H1 (cell line): ENCODE data around the gene MRPL55. TPM values are rescaled to one million over a fixed set of nuclear protein-coding genes. Genes with fewer than 3 reads are reported as not detected.
A peak's percentile ranks its signal among the peaks of the same experiment; 100 is the strongest.

ENCODE experiments used
- CTCF ChIA-PET: fragments of 300-600 bp; sonication (Branson Sonifier 250); formaldehyde crosslinking; loops from one replicate; lab custom pipeline; 2021; ENCODE audit not compliant: partially characterized antibody; lab: Charles Lee
- POLR2A ChIA-PET: fragments of 300-600 bp; sonication (Branson Sonifier 250); formaldehyde crosslinking; loops from one replicate; lab custom pipeline; 2021; ENCODE audit warnings: inconsistent platforms; ENCODE audit not compliant: partially characterized antibody; lab: Charles Lee
- DNase-seq, 2 experiments: peaks; one replicate each; pipeline versions ENCODE4 v3.0.0 to v3.0.0-alpha.2; 2010 to 2022; ENCODE audit warnings: low spot score in 2 of 2, low read depth in 1 of 2, mixed read lengths in 1 of 2
- FAIRE-seq: peaks from 2 replicates; lab custom pipeline; 2011; peaks lifted over from hg19 to GRCh38; lab: Jason Lieb, UNC
- H2AFZ ChIP-seq: 2 replicates; pipeline ENCODE4 v1.8.1; 2012; ENCODE audit warnings: low read length, inconsistent platforms
- H2AK5ac ChIP-seq: 2 replicates; pipeline ENCODE4 v1.6.1; 2013; ENCODE audit warnings: low read depth, low read length
- H2BK120ac ChIP-seq: replicated peaks from 2 replicates; pipeline ENCODE3; 2013; ENCODE audit warnings: low read depth, low read length, inconsistent platforms
- H2BK12ac ChIP-seq: 2 replicates; pipeline ENCODE4 v1.6.1; 2013; ENCODE audit warnings: low read depth, low read length
- H2BK15ac ChIP-seq: 2 replicates; pipeline ENCODE4 v1.6.1; 2013; ENCODE audit warnings: low read length
- H2BK20ac ChIP-seq: 2 replicates; pipeline ENCODE4 v1.6.1; 2013; ENCODE audit warnings: low read length
- H2BK5ac ChIP-seq: 2 replicates; pipeline ENCODE4 v1.6.1; 2013; ENCODE audit warnings: low read depth, low read length
- H3K14ac ChIP-seq: 2 replicates; pipeline ENCODE4 v1.6.1; 2013; ENCODE audit warnings: inconsistent platforms; ENCODE audit not compliant: insufficient read length
- H3K18ac ChIP-seq: 2 replicates; pipeline ENCODE4 v1.6.1; 2013; ENCODE audit warnings: low read length; ENCODE audit errors: extremely low read depth
- H3K23ac ChIP-seq: 2 replicates; pipeline ENCODE4 v1.6.1; 2013; ENCODE audit warnings: inconsistent platforms; ENCODE audit not compliant: insufficient read length
- H3K23me2 ChIP-seq: 2 replicates; pipeline ENCODE4 v1.6.1; 2013; ENCODE audit warnings: low read depth, low read length
- H3K27ac ChIP-seq: 2 replicates; pipeline ENCODE4 v1.6.1; 2011; ENCODE audit warnings: low read depth, low read length, inconsistent platforms
- H3K27me3 ChIP-seq, 4 experiments: replicated peaks in 1 of 4; 1 replicate in 1 of 4; 2 replicates in 3 of 4; pipeline versions ENCODE4 v1.6.1 to v1.8.1; 2011 to 2013; ENCODE audit warnings: low read length in 3 of 4, mild to moderate bottlenecking in 3 of 4, inconsistent platforms in 2 of 4, mixed read lengths in 2 of 4, moderate library complexity in 1 of 4; ENCODE audit not compliant: control insufficient read depth in 3 of 4, insufficient read depth in 3 of 4; ENCODE audit errors: extremely low read depth in 1 of 4
- H3K36me3 ChIP-seq, 4 experiments: 2 replicates each; pipeline versions ENCODE4 v1.6.1 to v1.8.1; 2011 to 2013; ENCODE audit warnings: mild to moderate bottlenecking in 4 of 4, low read length in 3 of 4, moderate library complexity in 2 of 4, control low read depth in 1 of 4, inconsistent platforms in 1 of 4; ENCODE audit not compliant: insufficient read depth in 4 of 4, control insufficient read depth in 2 of 4
- H3K4ac ChIP-seq: replicated peaks from 2 replicates; pipeline ENCODE3; 2013; ENCODE audit warnings: low read length, low read depth, mixed read lengths, inconsistent platforms; ENCODE audit not compliant: insufficient read length
- H3K4me1 ChIP-seq, 4 experiments: replicated peaks in 1 of 4; 1 replicate in 1 of 4; 2 replicates in 3 of 4; pipeline versions ENCODE4 v1.6.1 to v1.8.1; 2011 to 2013; ENCODE audit warnings: low read length in 3 of 4, inconsistent platforms in 2 of 4, mixed read lengths in 1 of 4; ENCODE audit not compliant: insufficient read depth in 4 of 4, control insufficient read depth in 3 of 4
- H3K4me2 ChIP-seq, 2 experiments: 2 replicates each; pipeline versions ENCODE4 v1.6.1 to v1.8.1; 2011 to 2013; ENCODE audit warnings: low read depth in 2 of 2, low read length in 2 of 2, control low read depth in 1 of 2, inconsistent platforms in 1 of 2, mild to moderate bottlenecking in 1 of 2; ENCODE audit not compliant: insufficient read depth in 1 of 2
- H3K4me3 ChIP-seq, 4 experiments: fragments of 200-600, 300-600 bp in 1 of 4; sonication (generic), shearing (Covaris generic), sonication (Bioruptor Twin) in 1 of 4; 2 replicates each; pipeline versions ENCODE4 v1.5.1 to v1.8.1; 2011 to 2016; ENCODE audit warnings: low read length in 4 of 4, low read depth in 3 of 4, control low read depth in 2 of 4, inconsistent platforms in 2 of 4, mild to moderate bottlenecking in 2 of 4, mixed read lengths in 1 of 4, moderate library complexity in 1 of 4; ENCODE audit not compliant: insufficient read depth in 2 of 4; ENCODE audit errors: extremely low read depth in 1 of 4
- H3K56ac ChIP-seq: replicated peaks from 2 replicates; pipeline ENCODE3; 2013; ENCODE audit warnings: low read depth, mild to moderate bottlenecking, mixed read lengths, low read length, inconsistent platforms; ENCODE audit not compliant: insufficient read length
- H3K79me1 ChIP-seq: 2 replicates; pipeline ENCODE4 v1.6.1; 2013; ENCODE audit warnings: low read depth, low read length, control low read depth
- H3K79me2 ChIP-seq, 2 experiments: 2 replicates each; pipeline versions ENCODE4 v1.6.1 to v1.8.1; 2012 to 2013; ENCODE audit warnings: low read length in 2 of 2, mild to moderate bottlenecking in 2 of 2, inconsistent platforms in 1 of 2; ENCODE audit not compliant: insufficient read depth in 2 of 2, control insufficient read depth in 1 of 2
- H3K9ac ChIP-seq, 4 experiments: replicated peaks in 1 of 4; 1 replicate in 1 of 4; 2 replicates in 3 of 4; pipeline versions ENCODE4 v1.6.1 to v1.8.1; 2011 to 2013; ENCODE audit warnings: low read depth in 3 of 4, low read length in 3 of 4, control low read depth in 2 of 4, mild to moderate bottlenecking in 2 of 4, moderate library complexity in 2 of 4, inconsistent platforms in 1 of 4; ENCODE audit errors: extremely low read depth in 1 of 4
- H3K9me3 ChIP-seq, 2 experiments: 2 replicates each; pipeline versions ENCODE4 v1.6.1 to v1.8.1; 2012 to 2013; ENCODE audit warnings: mild to moderate bottlenecking in 2 of 2, moderate library complexity in 2 of 2, control low read depth in 1 of 2, inconsistent platforms in 1 of 2, low read depth in 1 of 2, low read length in 1 of 2, mixed read lengths in 1 of 2; ENCODE audit not compliant: insufficient read depth in 2 of 2
- H4K20me1 ChIP-seq, 2 experiments: replicated peaks in 1 of 2; 2 replicates each; pipeline versions ENCODE3 to v1.8.1; 2011 to 2013; ENCODE audit warnings: inconsistent platforms in 2 of 2, low read length in 2 of 2, mild to moderate bottlenecking in 1 of 2; ENCODE audit not compliant: insufficient read depth in 2 of 2, control insufficient read depth in 1 of 2
- H4K5ac ChIP-seq: 2 replicates; pipeline ENCODE4 v1.6.1; 2013; ENCODE audit warnings: low read length, low read depth, mixed read lengths, inconsistent platforms; ENCODE audit not compliant: insufficient read length
- H4K8ac ChIP-seq: 2 replicates; pipeline ENCODE4 v1.8.0; 2013; ENCODE audit warnings: mild to moderate bottlenecking, moderate library complexity, low read length, inconsistent platforms; ENCODE audit not compliant: insufficient read depth; ENCODE audit errors: extremely low read depth
- H4K91ac ChIP-seq: replicated peaks from 2 replicates; pipeline ENCODE3; 2013; ENCODE audit warnings: low read length, mixed read lengths, inconsistent platforms; ENCODE audit not compliant: insufficient read length
- POLR2A ChIP-seq, 2 experiments: IDR thresholded peaks; 1 replicate in 1 of 2; 2 replicates in 1 of 2; pipeline ENCODE4 v1.6.1; 2011; ENCODE audit warnings: low read depth in 2 of 2, low read length in 2 of 2, mild to moderate bottlenecking in 2 of 2; ENCODE audit errors: control extremely low read depth in 1 of 2
- USF2 ChIP-seq: IDR thresholded peaks from 2 replicates; pipeline ENCODE4 v1.6.1; 2011; ENCODE audit warnings: low read length, improper control_type of control experiment
- WGBS, 2 experiments: shearing (Covaris generic) in 1 of 2; methylation state at CpG; one replicate each; pipeline versions ENCODE4 v1.1.6 to v1.1.7; 2013 to 2015; ENCODE audit warnings: low lambda C conversion rate in 2 of 2, mixed read lengths in 2 of 2, inconsistent platforms in 1 of 2, low coverage in 1 of 2, missing lambda C conversion rate in 1 of 2; ENCODE audit not compliant: insufficient replicate concordance in 2 of 2, insufficient coverage in 1 of 2, insufficient read length in 1 of 2; ENCODE audit errors: extremely low coverage in 1 of 2, missing lambda C conversion rate in 1 of 2; 5-methylcytosine and 5-hydroxymethylcytosine counted together
- polyA plus RNA-seq, 7 experiments: library from polyadenylated mRNA; depleted of rRNA in 3 of 7; stranded (reverse) in 5 of 7; unstranded in 2 of 7; fragments of >200 nt in 5 of 7; fragments of 200-250 nt in 2 of 7; gene quantifications; 1 replicate in 5 of 7; 2 replicates in 1 of 7; 4 replicates in 1 of 7; pipeline versions ENCODE4 v1.2.1 to v1.2.3, GENCODE V29; 2011 to 2013; ENCODE audit warnings: missing spikeins in 2 of 7, mixed read lengths in 2 of 7
- total RNA-seq: library from RNA; stranded (reverse); fragmentation: NEBNext Ultra II Directional; extraction: Animal tissue kit (Norgen Biotek cat#: 25700); gene quantifications from 2 replicates; pipeline ENCODE4 v1.2.1, GENCODE V29; 2021

The MRPL55 gene
- total and polyA plus RNA-seq, 2 of the 8 experiments (the other 6 are each of a cell fraction or from before 2014, with no cell fraction given): 59.0 to 244 TPM

- Histone ChIP-seq H3K36me3 (peaks cover 13 to 38% (median 19%) of the 10 kb centered on the region in 4 experiments; a peak in 7 of 8 replicates), H4K5ac (no peak overlapping the region), H2AFZ (no peak overlapping the region), H2AK5ac (no peak overlapping the region), H4K91ac (no peak overlapping the region), H3K4ac (no peak overlapping the region), H4K20me1 (peaks cover 28 to 57% of the 10 kb centered on the region in 2 experiments), H3K56ac (no peak overlapping the region), H2BK5ac (no peak overlapping the region)
- DNase-seq: peak in 1 of 2 experiments; percentile 39
- CTCF ChIA-PET: interaction anchor here (0.6 to 2.8 kb wide), 7 partner anchors 13 to 1218 kb away, joined by 3 to 8 read pairs (median 4); no protein-coding TSS in a partner anchor
- TF ChIP-seq USF2 (no peak), POLR2A (IDR thresholded peaks at IDR 0.05; ENCODE audit: control extremely low read depth in 1 of 2, low read depth in 2 of 2, low read length in 2 of 2) (peak in 1 of 2 experiments; percentile 29; a peak in 1 of 3 replicates)
- TF ChIP-seq, all 59 proteins: peak for 1
- H3K18ac ChIP-seq: no peak overlapping the region
- WGBS, 2 experiments: 88% methylated on average over 29 of the region's 34 CpGs; no CpG with 5 or more reads in 1 of the 2 experiments
- no peak overlapping the region for H2BK20ac ChIP-seq
- FAIRE-seq: no peak
- H3K4me3 ChIP-seq: no peak overlapping the region
- peaks cover 3 to 5% of the 10 kb centered on the region in 2 experiments; a peak in 3 of 4 replicates for H3K9me3 ChIP-seq
- no peak overlapping the region for H3K23ac ChIP-seq
- no peak overlapping the region for H2BK120ac ChIP-seq
- POLR2A ChIA-PET: interaction anchor here (0.6 to 5.6 kb wide), 7 partner anchors 8 to 1136 kb away, joined by 3 to 53 read pairs (median 4); partner anchors contain the start of genes ARF1 and GJC2
- peaks cover 16 to 47% of the 10 kb centered on the region in 2 experiments for H3K79me2 ChIP-seq
- no peak overlapping the region for H3K14ac ChIP-seq
- no peak overlapping the region for H2BK12ac ChIP-seq
- no peak overlapping the region for H2BK15ac ChIP-seq
- H3K23me2 ChIP-seq: peaks cover 6% of the 10 kb centered on the region; the same call in 1 of the 2 replicates
- H3K79me1 ChIP-seq: peaks cover 36% of the 10 kb centered on the region
- no peaks in the 10 kb centered on the region for H3K27me3 ChIP-seq
- no peak overlapping the region for H3K27ac ChIP-seq
- H3K9ac ChIP-seq: no peak overlapping the region
- no peak overlapping the region for H3K4me2 ChIP-seq
- H4K8ac ChIP-seq: no peak overlapping the region
- 0 out of 7 replicates have a peak, but pooled peaks cover 0 to 2% (median 0%) of the 10 kb centered on the region in 4 experiments for H3K4me1 ChIP-seq
Measured at GRCh38 chr1:228097333-228098081, 11.6 kb downstream of the MRPL55 start.
